Panc1 (cell line): ENCODE data around the gene TMEM45A.

Experiments used
- POLR2AphosphoS5 ChIP-seq: IDR thresholded peaks from 2 replicates; pipeline ENCODE4 v1.6.1; 2012; ENCODE audit warnings: mild to moderate bottlenecking, low read depth, low read length, moderate library complexity
- TCF7L2 ChIP-seq: IDR thresholded peaks from 2 replicates; pipeline ENCODE4 v1.6.1; 2011; ENCODE audit warnings: mild to moderate bottlenecking, low read depth, low read length, inconsistent platforms
- TF ChIP-seq, protein P1 (sequence below): fragments of 450-650 bp; IDR thresholded peaks from 2 replicates; pipeline ENCODE4 v1.5.1; 2017; ENCODE audit warnings: mild to moderate bottlenecking

DNA sequence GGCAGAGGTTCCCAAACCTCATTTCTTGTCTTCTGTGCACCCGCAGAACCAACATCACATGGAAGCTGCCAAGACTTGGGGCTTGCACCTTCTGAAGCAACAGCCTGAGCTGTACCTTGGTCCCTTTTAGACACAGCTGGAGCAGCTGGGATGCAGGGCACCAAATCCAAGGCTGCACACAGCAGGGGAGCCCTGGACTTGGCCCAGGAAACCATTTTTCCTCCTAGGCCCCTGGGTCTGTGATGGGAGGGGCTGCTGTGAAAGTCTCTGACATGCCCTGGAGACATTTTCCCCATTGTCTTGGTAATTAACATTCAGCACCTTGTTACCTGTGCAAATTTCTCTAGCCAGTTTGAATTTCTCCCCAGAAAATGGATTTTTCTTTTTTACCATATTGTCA lies 33.6 kb upstream of the TMEM45A start:
- TF ChIP-seq, protein P1, sequence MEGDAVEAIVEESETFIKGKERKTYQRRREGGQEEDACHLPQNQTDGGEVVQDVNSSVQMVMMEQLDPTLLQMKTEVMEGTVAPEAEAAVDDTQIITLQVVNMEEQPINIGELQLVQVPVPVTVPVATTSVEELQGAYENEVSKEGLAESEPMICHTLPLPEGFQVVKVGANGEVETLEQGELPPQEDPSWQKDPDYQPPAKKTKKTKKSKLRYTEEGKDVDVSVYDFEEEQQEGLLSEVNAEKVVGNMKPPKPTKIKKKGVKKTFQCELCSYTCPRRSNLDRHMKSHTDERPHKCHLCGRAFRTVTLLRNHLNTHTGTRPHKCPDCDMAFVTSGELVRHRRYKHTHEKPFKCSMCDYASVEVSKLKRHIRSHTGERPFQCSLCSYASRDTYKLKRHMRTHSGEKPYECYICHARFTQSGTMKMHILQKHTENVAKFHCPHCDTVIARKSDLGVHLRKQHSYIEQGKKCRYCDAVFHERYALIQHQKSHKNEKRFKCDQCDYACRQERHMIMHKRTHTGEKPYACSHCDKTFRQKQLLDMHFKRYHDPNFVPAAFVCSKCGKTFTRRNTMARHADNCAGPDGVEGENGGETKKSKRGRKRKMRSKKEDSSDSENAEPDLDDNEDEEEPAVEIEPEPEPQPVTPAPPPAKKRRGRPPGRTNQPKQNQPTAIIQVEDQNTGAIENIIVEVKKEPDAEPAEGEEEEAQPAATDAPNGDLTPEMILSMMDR = no peak
- no peak for TF ChIP-seq TCF7L2
- TF ChIP-seq POLR2AphosphoS5 = no peak
